Fibroblast of villous mesenchyme (primary cell): ENCODE measurements around the gene PAQR4. TPM values are rescaled to one million over a fixed set of nuclear protein-coding genes. Genes with fewer than 3 reads are reported as not detected.

ENCODE experiments used
- DNase-seq: peaks from one replicate; pipeline ENCODE4 v3.0.0-alpha.2; 2010; ENCODE audit warnings: low read depth
- H3K4me3 ChIP-seq: 2 replicates; pipeline ENCODE4 v1.5.1; 2011; ENCODE audit warnings: low read depth, mild to moderate bottlenecking, low read length
- total RNA-seq: library from RNA; depleted of rRNA; stranded (reverse); fragments of >200 nt; gene quantifications from 2 replicates; pipeline ENCODE4 v1.2.3, GENCODE V29; 2012
- TF ChIP-seq, protein P1 (sequence below): IDR thresholded peaks from 2 replicates; pipeline ENCODE4 v1.5.1; 2012; ENCODE audit warnings: low read depth, mild to moderate bottlenecking, low read length; ENCODE audit not compliant: insufficient read depth

The PAQR4 gene
- total RNA-seq, 1 donor: 4.3 TPM

DNA sequence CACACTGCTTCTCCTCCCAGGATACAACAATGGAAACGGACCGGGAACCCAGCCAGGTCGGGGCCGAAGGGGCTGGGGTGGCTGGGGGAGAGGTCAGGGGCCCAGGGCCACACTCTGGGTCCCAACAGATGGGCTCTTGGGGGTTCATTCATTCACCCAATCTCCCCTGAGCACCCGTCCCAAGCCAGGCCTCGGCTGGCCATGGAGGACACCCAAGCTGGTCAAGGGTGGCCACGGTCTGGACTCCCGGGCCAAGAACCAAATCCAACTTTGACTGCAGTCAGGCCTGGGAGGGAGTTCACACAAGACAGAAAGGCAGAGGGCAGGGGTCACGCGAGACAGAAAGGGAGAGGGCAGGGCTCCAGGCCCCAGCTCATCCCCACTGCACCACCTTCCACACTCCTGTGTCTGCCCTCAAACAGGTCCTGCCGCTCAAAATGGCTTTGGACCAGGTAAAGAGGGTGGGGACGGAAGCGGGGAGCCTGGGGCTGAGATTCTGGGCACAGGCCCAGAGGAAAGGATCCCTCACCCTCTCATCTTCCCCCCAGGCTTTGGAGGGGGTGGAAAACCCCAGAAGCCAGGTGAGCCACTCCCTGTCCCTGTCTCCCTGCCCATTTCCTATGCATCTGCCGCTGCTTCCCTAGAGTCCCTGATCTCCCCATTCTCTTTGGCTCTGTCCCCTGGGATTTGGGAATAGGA is 23.4 kb downstream of the PAQR4 start:
- H3K4me3 ChIP-seq: no peak overlapping the region
- TF ChIP-seq, protein P1, sequence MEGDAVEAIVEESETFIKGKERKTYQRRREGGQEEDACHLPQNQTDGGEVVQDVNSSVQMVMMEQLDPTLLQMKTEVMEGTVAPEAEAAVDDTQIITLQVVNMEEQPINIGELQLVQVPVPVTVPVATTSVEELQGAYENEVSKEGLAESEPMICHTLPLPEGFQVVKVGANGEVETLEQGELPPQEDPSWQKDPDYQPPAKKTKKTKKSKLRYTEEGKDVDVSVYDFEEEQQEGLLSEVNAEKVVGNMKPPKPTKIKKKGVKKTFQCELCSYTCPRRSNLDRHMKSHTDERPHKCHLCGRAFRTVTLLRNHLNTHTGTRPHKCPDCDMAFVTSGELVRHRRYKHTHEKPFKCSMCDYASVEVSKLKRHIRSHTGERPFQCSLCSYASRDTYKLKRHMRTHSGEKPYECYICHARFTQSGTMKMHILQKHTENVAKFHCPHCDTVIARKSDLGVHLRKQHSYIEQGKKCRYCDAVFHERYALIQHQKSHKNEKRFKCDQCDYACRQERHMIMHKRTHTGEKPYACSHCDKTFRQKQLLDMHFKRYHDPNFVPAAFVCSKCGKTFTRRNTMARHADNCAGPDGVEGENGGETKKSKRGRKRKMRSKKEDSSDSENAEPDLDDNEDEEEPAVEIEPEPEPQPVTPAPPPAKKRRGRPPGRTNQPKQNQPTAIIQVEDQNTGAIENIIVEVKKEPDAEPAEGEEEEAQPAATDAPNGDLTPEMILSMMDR: no peak
- DNase-seq: no peak

DNA sequence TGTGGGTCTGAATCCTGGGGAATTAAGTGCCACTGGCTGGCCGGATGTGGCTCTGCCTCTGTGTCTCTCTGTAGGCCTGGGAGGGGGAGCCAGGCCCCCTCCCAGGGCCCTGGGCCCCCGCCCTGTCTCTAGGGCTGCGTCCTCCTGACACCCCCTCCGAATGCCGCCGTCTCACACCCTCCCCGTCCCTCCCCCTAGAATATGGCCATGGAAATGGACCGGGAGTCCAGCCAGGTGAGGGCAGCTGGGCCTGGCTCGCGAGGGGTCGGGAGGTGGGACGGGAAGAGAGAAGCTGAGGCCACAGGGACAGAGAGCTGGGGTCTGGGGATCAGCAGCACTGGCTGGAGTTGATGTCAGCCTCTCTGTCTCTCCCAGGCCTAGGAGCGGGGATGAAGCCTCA is 27.1 kb downstream of the PAQR4 start:
- H3K4me3 ChIP-seq: no peak overlapping the region
- TF ChIP-seq, protein P1: no peak
- no peak for DNase-seq

DNA sequence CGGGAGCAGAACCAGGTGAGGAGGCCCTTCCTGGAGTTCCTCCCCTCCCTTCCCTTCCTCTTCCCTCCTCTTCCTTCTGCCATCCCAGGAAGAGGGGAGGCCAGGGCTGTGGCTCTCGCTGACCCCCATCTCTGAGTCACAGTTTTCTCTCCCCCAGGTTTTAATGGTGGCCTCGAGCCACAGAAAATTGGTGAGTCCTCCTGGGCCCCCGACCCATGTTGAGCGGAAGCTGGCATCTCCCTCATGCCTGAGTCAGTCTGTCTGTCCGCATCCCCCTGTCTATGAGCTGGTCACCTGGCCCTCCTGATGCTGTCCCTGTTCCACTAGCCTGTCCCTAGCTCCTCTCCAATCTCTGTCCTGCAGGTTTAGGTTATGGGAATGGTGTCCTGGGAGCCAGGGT is 30.8 kb downstream of the PAQR4 start:
- TF ChIP-seq, protein P1: no peak
- H3K4me3 ChIP-seq: no peak overlapping the region
- no peak for DNase-seq

DNA sequence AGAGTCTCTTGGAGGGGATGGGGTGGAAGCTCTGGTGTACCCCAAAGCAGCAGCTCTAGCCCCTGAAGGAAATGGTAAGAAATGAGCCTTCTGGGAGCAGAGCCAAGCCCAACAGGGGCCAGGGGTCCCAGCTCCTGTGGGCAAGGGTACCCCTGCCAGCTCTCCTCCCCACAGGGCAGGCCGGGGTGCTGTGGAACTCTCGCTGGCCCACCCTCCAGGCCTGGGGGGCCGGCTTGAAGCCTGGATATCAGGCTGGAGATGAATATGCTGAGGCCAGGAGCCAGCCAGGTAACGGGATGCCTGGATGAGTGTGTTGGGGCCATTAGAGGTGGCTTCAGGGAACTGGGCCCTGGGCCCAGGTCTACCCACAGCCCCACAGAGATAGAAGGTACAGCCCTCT is 31.4 kb downstream of the PAQR4 start:
- TF ChIP-seq, protein P1: no peak
- no peak for DNase-seq
- H3K4me3 ChIP-seq: no peak overlapping the region

DNA sequence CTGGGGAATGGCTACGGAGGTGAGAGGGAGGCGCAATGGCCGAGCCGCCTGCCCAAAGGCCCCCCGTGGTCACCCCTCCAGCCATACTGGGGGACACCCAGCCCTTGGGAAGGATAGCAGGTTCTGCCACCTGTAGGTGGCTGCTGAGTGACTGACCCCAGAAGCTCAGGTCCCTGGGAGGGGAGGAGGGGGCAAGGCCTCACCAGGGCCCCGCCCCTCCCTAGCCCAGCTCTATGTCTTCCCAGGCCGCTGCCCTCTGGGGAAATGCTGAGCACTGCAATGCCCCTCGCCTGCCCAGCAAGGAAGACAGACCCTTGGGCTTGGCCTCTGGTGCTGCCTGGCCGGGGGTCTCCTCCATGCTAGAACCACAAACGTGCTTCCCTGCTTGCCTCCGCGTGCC is 32.2 kb downstream of the PAQR4 start:
- TF ChIP-seq, protein P1: no peak

DNA sequence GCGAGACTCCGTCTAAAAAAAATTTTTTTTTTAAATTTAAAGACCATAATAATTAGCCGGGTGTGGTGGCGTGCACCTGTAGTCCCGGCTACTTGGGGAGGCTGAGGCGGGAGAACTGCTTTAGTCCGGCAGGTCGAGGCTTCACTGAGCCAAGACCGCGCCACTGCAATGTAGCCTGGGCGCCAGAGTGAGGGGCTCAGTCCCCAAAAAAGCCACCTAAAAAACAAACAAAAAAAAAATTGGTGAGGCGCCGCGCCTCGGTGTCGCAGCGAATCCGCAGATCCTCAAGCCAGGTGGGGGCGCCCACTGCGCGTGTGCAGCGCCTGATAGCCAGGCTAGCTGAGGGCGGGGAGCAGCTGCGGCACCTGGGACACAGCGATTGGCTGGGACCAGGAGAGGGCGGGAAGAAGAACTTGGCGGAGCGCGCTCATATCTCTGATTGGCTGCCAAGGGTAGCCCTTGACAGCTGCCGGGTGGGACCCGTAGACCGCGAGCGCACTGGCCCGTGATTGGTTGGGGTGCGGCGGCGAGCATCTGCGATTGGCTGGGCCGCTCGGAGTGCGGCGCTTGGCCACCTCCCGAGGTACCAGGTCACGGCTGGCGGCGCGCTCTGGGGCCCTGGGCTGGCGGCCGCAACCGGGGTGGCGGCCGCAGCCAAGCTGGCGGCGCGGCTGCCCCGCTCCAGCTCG is 34.6 kb downstream of the PAQR4 start:
- peak; percentile 99 for DNase-seq
- H3K4me3 ChIP-seq: peak overlapping the region; percentile 9
- TF ChIP-seq, protein P1: peak; percentile 45

More for the DNA sequence above, 32.2 kb downstream of the PAQR4 start:
- DNase-seq: no peak
- no peak overlapping the region for H3K4me3 ChIP-seq
